WI38 (cell line): ENCODE measurements around the gene SPEN.

Experiments used
- H3K4me3 ChIP-seq: 2 replicates; pipeline ENCODE4 v1.5.1; 2011; ENCODE audit warnings: low read depth, mild to moderate bottlenecking, control low read depth, low read length
- CTCF ChIP-seq: IDR thresholded peaks from 2 replicates; pipeline ENCODE4 v1.5.1; 2012; ENCODE audit warnings: low read depth, mild to moderate bottlenecking, control low read depth, low read length

SPEN gene

DNA sequence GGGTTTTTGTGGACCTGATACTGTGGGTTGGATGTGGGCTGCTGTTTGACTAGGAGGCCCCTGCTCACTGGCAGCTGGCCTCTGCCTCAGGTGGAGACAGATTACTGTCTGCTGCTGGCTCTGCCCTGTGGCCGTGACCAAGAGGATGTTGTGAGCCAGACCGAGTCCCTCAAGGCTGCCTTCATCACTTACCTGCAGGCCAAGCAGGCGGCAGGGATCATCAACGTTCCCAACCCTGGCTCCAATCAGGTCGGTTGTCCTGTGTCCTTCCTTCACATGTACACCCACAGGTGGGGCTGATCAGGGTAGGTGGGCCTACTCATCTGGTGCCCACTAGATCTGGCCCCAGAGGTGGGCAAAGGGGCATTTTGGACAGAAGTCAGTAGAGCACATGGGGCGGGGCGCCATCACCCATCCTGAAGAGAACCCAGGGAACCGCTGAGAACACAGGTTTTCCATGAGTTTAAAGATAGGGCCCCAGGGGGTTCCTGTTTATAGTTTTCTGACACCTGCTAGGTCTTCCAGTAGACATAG, 91.2 kb downstream of the SPEN start:
- TF ChIP-seq CTCF = no peak
- no peak overlapping the region for H3K4me3 ChIP-seq

DNA sequence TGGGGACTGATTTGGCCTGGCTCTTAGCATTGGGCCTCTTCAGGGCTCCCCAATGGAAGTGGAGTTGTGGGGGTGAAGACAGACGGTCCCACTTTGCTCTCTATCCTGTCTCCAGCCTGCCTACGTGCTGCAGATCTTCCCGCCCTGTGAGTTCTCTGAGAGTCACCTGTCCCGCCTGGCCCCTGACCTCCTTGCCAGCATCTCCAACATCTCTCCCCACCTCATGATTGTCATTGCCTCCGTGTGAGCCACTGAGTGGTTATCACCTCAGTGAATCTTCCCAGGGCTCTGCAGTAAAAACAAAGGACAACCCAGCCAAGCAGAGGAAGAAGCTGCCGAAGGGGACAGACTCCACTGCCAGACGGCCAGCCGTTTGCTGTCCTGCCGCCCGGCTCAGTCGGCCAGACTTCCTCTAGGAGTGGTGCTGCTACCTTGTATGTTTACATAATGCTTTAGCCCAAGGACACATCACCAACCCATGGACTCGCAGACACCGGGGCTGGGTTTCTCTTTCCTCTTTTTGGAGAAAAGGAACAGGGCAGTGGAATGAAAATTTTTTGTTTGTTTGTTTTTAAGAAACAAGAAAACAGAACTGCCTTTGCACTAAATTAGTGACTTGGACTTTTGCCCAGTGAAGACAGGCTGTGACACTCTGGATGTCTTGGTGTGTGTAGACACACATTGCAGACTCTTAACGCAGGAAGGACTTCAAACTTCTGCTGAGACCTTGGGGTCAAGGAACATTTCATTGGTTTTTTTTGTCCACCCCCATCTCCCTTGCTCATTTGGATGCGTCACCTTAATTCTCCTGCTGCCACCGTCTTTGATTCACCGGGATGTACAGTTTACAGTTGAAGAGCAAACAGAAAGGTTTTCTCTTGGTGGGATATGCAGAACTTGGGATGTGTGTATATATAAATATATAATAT, 91.9 kb downstream of the SPEN start:
- no peak for TF ChIP-seq CTCF
- no peak overlapping the region for H3K4me3 ChIP-seq

DNA sequence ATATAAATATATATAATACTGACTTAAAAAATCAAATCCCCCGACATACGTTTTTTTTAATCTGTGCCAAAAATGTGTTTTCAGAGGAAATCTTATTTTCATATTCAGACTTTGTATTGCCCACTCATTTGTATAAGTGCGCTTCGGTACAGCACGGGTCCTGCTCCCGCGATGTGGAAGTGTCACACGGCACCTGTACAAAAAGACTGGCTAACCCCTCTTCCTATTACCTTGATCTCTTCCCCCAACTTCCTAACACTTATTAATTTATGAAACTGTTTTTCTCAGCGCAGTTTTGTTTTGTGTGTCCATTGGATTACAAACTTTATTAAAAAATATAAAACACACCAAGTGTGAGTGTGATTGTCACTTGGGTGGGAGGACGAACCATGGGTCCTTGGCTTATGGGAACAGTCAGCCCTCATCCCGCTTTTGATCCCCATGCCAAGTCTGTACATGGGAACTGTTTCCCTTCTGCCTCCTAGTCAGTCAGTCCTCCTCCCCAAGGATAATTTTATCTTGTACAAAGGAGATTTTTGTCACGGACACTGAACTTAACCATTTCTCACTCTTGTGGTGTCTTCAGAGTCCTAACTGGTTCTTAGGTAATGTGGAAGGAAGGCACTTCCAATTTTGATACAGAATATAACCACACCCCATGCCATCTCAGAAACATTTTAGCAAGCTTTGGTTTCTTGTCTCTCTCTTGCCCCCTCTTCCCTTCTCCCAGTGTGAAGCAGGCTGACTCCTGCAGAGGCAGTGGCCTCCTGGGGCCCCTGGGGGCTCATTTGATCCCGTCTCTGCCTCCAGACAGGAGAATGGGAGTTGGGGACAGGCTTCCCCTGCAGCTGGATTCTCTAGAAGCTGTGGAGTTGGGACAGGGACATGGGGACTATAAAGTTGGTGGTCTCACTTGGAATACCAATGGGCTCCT, 92.9 kb downstream of the SPEN start:
- no peak for TF ChIP-seq CTCF
- H3K4me3 ChIP-seq = no peak overlapping the region

- H3K4me3 ChIP-seq = no peak overlapping the region
- no peak for TF ChIP-seq CTCF
Observed at GRCh38 chr1:15941044-15941840, 93.7 kb downstream of the SPEN start.

DNA sequence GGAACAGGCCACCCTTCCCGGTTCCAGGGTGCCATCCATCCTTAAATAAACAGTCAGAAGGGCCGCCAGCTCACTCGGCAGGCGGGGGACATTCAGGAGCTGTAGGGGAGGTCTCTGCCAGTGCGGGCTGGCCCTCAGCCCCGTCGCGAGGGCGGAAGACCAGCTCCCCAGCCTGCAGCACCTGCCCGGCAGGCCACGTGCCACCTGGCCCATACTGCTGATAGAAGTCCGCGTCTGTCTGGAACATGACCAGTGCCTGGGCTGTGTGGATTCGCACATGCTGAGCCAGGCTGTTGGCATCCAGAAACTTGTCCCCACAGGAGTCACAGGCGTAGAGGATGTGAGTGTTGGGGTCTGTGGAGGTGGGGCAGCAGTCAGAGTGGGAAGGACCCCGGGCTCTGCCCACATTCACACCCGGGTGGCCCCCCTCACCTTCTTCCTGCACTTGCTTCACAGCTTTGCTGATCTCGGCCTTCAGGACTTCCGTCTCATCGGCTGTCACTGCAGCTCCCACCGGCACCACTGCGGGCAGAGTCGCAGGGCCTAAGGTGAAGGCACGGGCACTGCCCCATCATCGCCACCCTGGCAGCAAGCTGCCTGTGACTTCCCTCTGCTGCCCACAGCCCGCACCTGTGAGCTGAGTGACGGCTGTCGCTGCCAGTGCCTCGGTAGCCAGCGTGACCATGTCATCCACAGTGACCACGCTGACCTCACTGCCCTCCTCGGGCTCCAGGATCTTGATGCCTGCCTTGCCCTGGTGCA, 94.6 kb downstream of the SPEN start:
- no peak overlapping the region for H3K4me3 ChIP-seq
- no peak for TF ChIP-seq CTCF

DNA sequence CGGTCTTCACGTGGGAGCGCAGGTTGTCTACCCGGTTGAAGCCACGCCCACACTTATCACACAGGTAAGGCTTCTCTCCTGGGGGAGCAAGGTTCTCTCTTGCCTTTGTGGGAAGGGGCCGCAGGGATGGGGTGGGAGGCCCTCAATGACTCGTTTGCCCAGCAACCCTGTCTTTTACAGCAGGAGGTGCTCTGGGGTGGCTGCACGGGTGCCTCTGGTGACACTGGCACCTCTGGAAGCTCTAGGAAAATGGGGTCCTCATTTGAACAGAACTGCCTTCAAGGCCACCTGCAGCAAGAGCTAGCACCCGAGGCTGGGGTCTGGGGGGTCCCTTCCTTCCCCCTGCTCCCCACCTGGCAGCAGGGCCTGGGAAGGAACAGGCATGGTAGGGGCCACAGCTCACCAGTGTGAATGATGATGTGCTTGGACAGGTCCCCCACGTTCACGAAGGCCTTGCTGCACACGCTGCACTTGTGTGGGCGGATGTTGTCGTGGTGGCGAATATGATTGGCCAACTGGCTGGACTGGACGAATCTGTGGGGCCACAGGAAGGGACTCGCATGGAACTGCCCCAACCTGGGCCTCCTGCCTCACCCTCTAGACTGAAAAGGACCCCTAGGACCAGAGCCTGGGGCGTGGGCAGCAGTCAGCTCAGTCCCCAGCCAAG, 95.3 kb downstream of the SPEN start:
- H3K4me3 ChIP-seq = no peak overlapping the region

More for the DNA sequence above, 95.3 kb downstream of the SPEN start:
- TF ChIP-seq CTCF = no peak
